DMS79 treated with DMSO at 0.1 percent for 48 hours (cell line): ENCODE results near the gene UBE3A.
"Not testable (repeated sequence)": the region's sequence is repeated elsewhere in the genome, so short reads cannot be mapped to it uniquely, and the experiment has no call there.

Source experiments
- DNase-seq: peaks from one replicate; lab custom pipeline; 2025; lab: John Stamatoyannopoulos, UW

The UBE3A gene

DNA sequence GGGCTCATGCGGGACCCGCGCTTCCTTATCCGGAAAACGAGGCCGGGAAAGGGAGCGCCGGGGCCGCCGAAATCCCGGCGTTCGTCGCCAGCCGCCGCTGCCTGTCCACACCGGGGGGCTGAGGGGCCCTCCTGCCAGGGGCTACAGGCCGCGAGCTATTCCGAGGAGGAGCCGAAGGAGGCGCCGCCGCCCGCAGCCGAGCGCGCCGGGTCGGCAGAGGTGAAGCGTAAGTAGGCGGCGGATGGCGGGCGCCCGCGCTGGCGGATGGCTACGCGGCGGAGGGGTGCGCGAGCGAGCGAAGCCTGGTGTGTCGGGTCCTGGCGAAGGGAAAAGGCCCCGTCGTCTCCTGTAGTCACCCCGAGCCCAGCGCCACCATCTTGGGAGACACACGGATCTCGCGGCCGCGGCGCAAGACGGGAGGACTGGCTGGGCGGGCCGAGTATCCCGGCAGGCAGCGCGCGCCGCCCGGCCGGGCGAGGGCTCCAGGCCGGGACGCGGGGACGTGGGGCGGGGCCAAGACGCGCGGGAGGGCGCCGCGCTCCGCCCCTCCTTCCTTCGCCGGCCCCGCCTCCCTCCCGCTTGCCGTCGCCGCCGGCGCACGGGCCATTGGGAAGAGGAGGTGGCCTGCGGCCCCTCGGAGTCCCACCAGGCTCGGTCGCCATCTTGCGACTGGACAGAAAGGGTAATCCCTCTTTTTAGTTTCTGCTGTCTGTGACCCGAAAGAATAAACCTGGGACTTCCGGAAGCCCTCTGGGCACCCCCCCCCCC, at the start of gene UBE3A:
TSS of gene UBE3A (minus strand) at position 424 of the 768 bp plus-strand sequence. CDS start 29,917 bp downstream, outside the sequence.
- DNase-seq: peak; percentile 62

DNA sequence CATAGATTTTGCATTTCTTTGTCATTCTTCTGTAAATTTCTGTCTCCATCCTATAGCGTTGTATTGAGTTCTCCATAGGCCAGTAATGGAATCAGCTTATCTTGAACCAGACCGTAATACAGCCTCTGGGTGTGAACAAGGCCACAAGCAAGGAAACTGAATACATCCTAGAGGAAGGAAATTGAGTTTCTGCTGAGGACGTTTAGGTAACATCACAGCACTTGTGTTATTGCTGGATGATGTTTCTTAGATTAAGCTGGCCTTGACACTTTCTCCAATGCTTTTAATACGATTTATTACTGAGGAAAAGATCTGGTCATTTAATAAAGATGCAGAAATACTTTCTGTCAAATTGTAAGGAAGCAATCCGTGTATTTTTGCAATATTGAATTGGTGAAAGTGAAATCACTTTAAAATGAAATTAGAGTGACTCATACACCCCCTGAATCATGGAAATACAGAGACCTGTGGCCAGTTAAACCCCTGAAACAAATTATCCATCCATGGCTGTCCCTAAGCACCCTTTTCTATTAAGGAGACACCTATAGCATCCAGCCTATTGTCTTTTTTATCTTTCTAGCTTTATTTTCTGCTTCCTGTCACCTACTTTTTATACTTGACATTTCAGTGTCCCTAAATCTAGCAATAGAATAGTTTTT, 48.5 kb upstream of the UBE3A start:
- DNase-seq: no peak

DNA sequence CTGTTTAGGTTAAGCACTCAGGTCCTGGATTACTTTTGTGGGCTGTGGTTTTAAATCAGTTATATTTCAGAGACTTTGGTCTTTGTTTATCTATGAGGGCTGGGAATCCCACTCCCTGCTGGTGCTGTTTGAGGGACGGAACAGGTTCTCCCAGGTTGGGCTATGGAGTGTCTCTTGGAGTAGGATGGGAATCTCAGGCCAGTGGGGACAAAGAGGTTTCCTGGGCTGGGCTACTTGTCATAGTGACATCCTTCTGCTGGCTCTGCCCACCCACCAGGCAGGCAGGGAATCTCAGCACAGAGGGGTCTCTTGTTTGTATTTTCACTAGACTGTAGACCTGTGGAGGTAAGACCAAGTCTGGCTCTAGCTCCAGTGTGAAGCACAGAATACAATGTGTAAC, 47.2 kb upstream of the UBE3A start:
- no peak for DNase-seq

DNA sequence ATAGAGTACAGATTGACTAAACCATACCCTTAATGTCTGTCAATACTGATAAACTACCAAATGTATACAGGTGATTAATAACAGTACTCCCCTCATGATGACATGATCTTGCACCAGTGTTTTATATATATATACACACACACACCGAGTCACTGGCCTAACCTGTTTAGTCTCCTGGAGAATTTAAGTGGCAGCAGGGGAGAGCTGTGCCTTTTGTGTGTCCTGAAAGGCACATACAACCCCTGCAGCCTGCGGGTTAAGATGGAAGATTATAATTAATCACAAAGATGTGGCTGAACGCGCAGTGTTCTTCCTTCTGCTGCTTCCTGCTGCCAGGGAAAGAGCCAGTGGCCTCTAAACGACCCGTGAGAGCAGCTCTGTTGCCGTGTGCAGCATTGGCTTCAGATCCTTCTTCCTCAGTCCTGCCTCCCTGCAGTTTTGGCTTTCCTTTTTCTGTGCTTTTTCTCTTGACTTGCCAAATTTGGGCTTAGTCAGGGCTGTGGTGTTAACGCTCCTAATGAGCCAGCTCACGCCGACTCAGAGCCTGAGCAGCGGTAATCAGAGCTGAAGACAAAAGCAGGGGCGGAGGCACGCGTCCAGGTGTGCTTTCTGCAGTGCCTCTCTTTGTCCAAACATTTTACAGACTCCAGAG, 42.5 kb upstream of the UBE3A start:
- DNase-seq: peak; percentile 40

DNA sequence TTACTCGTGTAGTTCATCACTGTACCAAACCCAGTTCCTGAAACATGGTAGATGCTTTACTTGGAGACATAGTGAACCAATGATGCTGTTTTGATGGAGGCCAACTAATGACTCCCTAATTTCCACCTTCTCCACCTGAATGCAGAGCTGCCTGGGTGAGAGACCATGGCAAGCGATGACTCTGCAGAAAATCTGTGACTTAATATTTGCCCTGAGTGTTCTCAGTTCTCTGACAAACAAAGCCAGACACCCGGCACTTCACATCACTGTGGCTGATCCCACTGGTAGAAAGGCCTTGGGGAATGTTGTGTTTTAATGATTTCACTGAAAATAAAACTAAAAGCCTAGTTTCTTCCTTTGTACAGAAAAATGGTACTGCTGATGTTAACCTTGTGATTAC, 39.5 kb upstream of the UBE3A start:
- DNase-seq: no peak

DNA sequence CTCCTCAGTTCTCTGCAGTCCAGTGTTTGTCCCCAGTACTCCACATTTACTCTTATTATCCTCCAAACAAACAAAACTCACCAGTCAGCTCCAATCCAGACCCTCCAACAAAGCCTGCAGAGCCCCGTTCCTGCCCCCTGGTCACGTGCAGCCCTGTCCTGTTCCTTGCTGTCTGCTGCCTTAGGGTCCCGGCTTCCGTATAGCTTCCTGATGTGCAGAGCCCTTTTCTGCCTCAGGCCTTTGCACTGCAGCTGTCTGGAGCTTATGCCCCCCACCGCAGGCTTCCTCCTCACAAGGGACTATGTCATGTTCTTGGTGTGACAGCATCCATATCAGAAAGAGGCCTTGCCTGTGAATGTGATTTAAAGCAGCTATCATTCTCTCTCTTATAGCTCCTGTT, 39.0 kb upstream of the UBE3A start:
- DNase-seq: no peak

DNA sequence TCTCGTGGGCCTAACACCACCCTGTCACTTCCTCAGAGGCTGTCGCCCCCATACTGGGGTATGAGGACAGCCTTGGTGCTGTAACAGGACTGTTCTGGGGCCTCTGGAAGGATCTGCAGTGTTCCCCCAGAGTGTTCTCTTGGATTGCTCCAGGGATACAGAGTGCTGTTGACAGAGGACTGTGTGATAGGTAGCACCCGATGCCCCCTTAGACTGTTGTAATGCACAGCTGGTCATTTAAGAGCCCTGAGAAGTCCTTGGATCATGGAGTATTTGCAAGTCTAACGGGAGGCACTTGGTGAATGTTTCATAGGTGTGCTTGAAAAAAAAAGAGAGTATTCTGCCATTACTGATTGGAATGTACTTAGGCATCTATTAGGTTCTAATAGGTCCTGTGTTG, 35.4 kb upstream of the UBE3A start:
- DNase-seq: no peak

DNA sequence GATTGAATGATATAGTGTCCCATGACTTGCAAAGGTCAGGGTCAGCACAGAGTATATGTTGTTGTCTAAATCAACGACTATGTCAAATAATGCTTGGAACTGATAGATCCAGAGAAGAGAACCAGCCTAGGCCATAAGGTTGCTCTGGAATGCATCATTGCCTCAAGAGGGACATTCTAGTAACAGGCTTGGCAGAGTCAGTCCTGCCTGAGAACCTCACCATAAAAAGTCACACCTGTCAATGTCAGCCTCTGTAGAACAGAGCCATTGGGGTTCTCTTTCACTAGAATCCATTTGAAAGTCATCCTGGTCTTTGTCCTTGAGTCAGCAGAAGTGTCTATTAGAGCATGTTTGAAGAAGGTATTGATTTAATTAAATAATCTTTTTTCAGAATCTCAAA, 31.4 kb upstream of the UBE3A start:
- DNase-seq: no peak

DNA sequence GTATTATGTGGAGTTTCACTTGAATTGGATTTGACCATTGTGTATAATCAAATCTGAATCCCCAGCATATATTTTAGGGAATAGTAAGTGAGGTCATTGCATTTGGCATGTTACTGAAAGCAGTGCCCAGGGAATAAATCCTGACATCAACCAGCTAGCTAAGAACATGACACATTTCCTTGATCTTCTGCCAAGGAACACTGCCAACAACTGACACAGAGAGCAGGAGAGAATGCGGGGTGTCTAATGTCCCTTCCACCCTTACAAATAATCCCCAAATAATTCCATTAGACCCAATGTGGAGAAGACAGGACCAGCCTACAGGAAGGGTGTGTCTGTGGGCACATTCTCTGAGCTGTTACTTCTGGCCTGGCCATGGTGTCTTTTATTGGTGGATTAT, 30.6 kb upstream of the UBE3A start:
- DNase-seq: no peak

DNA sequence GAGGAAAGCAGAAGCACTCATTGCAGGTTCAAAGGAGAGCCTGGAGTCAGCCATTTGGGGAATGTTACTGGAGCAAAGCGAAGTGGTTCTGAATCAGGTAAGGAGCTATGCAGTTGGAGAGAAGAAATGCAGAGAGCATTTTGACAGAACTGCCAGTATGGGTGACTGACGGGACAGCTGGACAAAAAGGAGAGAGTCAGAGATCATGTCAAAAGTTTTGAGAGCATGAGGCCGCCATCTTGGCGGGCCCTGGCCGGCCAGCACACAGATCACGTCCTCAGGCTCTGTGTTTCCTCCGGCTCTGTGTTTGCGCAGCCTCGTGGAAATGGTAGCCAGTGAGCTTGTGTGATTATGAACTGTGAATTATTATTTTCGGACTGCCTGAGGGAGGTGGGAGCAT, 29.8 kb upstream of the UBE3A start:
- no peak for DNase-seq

DNA sequence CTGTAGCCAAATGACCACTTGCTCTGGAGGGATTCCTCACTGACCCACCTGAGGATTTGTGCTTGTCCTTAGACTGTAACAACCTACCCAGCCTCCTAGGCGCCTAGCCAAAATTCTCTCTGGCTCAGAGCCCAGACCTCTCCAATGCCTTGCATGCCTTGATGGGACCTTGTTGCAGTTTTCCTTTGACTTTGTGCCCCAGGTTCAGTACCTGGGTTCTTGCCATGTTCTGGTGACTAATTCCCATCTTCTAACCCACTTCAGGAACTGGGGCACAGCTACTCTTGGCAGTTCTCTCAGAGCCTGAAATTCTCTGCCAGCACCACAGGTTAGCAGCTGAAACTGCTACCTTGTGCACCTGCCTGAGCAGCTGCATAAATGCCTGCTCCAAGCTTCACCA, 27.0 kb upstream of the UBE3A start:
- DNase-seq: peak; percentile 90

DNA sequence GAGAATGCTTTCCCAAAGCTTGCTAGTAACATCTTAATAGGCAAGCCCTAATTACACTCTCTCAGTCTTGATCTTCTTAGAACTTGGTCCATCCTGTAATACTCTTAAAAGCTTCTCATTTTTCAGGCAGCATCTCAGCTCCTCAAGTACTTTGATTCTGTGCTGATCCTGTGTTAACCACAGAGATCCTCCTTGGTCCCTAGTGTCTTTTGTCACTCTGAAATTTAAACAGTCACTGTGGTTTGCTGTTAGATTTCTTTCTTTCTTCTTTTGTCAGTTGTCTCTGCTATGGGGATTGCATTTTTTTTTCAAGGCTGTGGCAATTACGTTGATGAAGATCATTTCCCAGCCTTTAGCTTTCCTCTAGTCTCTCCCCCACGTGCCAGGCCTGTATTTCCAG, 26.0 kb upstream of the UBE3A start:
- no peak for DNase-seq

DNA sequence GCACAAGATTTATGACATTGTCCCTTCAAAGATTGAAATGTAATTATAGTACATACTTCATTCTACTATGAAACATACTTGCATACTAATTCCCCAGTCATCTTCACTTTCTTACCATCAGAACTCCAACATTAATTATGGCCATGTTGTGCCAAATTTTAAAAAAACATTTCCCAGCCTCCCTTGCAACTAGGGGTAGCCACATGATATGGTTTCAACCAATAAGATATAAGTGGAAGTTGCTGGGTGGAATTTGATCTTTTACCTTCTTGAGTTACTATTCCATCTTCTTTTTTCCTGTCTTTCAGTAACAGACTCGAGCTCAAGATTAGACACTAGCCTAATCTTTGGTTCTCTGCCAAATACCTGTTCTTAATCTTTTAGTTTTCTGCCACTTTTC, 25.6 kb upstream of the UBE3A start:
- peak; percentile 7 for DNase-seq

DNA sequence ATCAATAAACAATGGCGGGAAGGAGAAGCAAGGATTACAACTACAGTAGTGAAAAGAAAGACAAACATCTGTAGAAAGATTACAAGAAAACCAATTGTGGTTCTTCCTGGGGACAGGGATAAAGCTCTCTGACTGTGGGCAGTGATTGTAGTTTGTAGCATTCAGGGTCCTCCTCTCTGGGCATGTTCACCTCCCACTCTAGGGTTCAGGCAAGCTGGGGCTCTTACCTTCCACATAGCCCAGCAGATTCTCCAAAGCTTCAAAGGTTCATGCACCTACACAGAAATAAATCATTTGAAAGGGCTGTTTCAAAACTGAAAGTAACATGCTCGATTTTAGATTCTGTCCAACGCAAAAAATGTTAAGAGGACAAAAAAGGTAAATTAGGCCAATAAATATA, 17.4 kb upstream of the UBE3A start:
- no peak for DNase-seq

DNA sequence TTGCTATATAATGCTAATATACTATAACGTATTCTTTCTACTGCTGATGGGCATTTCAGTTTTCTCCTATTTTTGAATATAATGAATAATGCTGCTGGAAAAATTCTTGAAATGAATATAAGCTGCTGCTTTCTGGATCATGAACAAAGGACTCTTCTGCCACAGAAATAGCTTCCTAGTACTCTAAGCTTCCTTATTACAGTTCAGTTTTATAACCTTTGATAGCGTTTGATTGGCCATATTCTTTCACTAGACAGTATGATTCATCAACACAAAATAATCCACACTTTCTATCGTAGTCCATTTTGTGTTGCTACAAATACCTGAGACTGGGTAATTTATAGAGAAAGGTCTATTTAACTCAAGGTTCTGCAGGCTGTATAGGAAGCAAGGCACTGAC, 16.4 kb upstream of the UBE3A start:
- no peak for DNase-seq

DNA sequence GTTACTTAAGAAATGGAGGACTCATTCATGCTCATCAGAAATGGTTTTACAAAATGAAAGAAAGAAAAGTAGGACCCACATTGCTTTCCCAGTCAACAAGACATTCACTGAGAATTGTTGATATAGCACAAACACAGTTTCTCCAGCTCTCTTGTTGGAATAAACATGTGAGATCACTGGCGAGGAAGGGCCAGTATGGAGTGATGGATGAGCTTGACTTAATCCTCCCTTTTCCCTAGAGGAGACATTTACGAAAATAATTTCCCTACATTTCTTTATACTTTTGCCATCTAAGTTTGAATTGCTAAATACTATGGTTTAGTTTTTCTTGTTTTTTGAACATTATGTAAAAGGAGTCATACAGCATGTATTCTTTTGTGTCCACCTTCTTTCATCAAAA, 15.9 kb upstream of the UBE3A start:
- DNase-seq: no peak

DNA sequence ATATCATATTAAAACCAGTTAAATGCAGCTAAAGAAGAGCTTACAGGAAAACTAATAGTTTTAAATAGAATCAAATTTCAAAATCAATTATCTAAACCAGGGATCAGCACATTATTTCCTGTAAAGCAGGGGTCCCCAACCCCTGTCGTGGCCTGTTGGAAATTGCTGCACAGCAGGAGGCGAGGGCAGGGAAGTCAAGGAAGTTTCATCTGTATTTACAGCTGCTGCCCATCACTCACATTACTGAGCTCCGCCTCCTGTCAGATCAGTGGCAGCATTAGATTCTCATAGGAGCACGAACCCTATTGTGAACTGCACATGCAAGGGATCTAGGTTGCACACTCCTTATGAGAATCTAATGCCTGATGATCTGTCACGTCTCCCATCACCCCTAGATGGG, 14.4 kb upstream of the UBE3A start:
- not testable (repeated sequence) for DNase-seq

DNA sequence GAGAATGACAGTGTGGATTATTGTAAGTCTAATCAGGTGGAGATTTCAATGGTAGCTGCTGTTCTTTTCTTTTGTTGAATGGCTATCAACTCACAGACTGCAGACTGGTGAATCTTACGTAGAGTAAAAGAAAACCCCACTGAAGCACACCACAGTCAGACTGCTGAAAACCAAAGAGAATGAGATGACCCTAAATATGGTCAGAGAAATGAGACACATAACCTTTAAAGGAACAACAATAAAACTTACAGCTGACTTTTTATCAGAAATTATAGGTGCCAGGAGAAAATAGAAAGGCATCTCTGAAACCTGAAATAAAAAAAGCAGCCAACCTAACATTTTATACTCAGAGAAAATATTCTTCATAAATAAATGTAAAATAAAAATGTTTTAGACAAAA, 12.7 kb upstream of the UBE3A start:
- no peak for DNase-seq

DNA sequence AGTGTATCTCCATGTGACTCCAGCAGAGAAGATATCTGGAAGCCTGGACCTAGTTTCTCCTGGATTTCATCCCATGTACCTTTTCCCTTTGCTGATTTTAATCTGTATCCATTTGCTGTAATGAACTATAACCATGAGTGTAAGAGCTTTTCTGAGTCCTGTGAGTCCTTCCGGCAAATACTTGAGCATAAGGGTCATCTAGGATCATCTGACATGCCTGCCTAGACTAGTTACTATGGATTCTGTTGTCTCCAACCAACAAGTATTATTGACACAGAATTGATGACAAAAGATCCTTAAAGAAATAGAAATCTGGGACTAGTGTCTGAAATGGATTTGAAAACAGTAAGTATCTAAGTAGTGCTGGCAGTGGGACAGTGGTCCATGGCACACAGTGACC, 11.3 kb upstream of the UBE3A start:
- DNase-seq: no peak

DNA sequence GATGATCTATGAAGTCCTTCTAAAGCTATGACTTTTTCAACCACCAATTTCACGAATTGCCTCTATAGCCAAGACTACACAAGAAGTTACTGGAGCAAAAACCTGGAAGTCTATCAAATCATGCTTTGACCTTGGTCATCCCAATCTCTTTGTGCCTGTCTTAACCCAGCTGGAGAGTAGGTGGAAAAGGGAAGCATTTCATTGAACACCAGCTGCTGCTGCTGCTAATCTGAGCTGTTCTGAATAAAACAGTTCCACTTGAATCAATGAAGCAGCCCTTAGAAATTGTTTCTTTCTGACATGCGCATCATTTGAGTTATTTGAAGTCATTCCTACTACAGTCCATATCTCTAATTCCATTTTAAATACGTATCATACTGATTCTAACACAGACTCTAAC, 7.3 kb upstream of the UBE3A start:
- no peak for DNase-seq

DNA sequence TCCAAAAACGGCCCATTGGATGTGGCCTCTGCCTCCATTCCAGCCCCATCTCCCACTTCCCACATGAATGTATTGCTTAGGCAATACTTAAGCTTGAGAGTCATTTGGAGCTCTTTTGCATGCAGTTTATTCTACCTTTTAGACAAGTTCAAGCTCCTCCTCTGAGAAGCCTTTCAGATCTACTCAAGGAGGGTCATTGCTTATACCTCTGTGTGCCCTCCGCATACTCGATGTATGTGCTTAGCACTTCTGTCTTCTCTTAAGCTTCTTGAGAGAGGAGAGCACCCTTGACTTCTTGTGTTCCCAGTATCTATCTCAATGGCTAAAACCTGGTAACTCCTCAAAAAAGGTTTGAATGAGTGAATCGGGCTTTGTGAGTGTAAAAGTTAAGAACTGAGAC, 6.6 kb upstream of the UBE3A start:
- DNase-seq: no peak

DNA sequence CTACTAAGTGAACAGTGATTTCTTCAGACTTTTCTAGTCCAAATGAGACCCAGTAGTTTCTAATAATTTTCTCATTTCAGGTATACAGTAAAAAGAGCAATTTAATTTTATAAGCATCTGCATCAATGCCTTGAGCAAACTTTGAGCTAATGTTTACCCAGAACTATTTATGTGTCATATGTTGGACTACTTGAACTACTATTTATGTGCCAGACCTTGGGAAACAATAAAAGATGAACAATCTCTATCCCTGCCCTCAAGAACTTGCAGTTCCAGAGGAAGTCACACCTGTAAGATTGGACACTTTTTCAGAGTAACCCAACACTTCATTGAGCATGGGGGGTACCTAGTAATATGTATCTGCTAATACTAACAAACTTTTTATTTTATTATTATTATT, 2.3 kb upstream of the UBE3A start:
- DNase-seq: no peak

DNA sequence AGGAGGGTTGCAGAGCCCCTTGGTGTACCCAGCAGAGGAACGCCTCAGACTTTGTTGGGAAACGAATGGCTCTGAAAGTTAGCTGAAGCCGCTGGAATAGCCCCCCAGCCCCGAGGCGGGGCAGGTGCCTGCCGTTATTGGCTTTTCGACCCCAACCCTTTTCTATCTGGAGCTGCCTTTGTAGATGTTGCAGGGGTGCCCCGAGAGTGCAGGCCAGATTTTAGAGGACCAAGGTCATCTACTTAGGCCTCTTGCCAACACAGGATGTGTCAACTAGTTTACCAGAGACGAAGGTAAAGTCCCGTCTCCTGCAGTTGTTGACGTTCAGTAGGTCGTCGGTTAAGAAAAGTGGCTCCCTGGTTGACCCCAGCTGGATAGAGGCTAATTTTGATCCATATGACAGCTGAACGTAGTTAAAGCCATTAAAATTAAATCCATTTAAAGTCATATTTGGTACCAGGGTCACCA, 579 bp upstream of the UBE3A start:
- peak; percentile 20 for DNase-seq
